Lower lobe of right lung (tissue), 2 donors: ENCODE results near the gene POLR2M. TPM values are rescaled to one million over a fixed set of nuclear protein-coding genes. Genes with fewer than 3 reads are reported as not detected.

ENCODE experiments used
- ATAC-seq, 2 donors: fragments of 200-7000 bp; cut with Tn5 transposase; one replicate each; pipeline ENCODE4 v1.9.1; 2020 to 2022; ENCODE audit warnings: mild to moderate bottlenecking in 2 of 2, moderate library complexity in 2 of 2
- DNase-seq: peaks from one replicate; pipeline ENCODE4 v3.0.0-alpha.2; 2020
- H3K27ac ChIP-seq: fragments of 200-600 bp; one replicate; pipeline ENCODE4 v1.8.0; 2022
- H3K27me3 ChIP-seq: fragments of 200-600 bp; one replicate; pipeline ENCODE4 v1.8.0; 2022; ENCODE audit warnings: low read depth
- H3K36me3 ChIP-seq: fragments of 200-600 bp; one replicate; pipeline ENCODE4 v1.8.0; 2022; ENCODE audit warnings: mild to moderate bottlenecking
- H3K4me1 ChIP-seq: fragments of 200-600 bp; one replicate; pipeline ENCODE4 v1.8.0; 2022
- H3K4me3 ChIP-seq: fragments of 200-600 bp; one replicate; pipeline ENCODE4 v1.8.0; 2022; ENCODE audit warnings: mild to moderate bottlenecking
- H3K9me3 ChIP-seq: fragments of 200-600 bp; one replicate; pipeline ENCODE4 v1.8.0; 2022
- CTCF ChIP-seq: fragments of 200-600 bp; IDR thresholded peaks from one replicate; pipeline ENCODE4 v1.8.0; 2022; ENCODE audit warnings: antibody characterized with exemption, mild to moderate bottlenecking
- intact Hi-C: fragments of 100-400 bp; cut with DNase I; formaldehyde crosslinking; loops from one replicate; pipeline ENCODE4 v1.11.0; 2022
- total RNA-seq: library from RNA; stranded (reverse); fragmentation: NEBNext Ultra II Directional; extraction: Animal tissue kit (Norgen Biotek cat#: 25700); gene quantifications from one replicate; pipeline ENCODE4 v1.2.1, GENCODE V29; 2021
- donor health status: DM: no; HTN: yes; CAD: no; lungs with severe emphysema.

POLR2M gene
- total RNA-seq, 1 donor from 2014 or later: 58.3 TPM

- ATAC-seq (peak; percentile 42 to 73), DNase-seq (no peak)
- H3K9me3 ChIP-seq: no peaks in the 10 kb centered on the region
- no peak overlapping the region for H3K4me3 ChIP-seq
- no peaks in the 10 kb centered on the region for H3K4me1 ChIP-seq
- H3K27me3 ChIP-seq: no peaks in the 10 kb centered on the region
- TF ChIP-seq CTCF: no peak
- no peak overlapping the region for H3K27ac ChIP-seq
- no peaks in the 10 kb centered on the region for H3K36me3 ChIP-seq
- intact Hi-C loops: no loop called here
Observed at GRCh38 chr15:57675481-57676181, 30.9 kb upstream of the POLR2M start.

DNA sequence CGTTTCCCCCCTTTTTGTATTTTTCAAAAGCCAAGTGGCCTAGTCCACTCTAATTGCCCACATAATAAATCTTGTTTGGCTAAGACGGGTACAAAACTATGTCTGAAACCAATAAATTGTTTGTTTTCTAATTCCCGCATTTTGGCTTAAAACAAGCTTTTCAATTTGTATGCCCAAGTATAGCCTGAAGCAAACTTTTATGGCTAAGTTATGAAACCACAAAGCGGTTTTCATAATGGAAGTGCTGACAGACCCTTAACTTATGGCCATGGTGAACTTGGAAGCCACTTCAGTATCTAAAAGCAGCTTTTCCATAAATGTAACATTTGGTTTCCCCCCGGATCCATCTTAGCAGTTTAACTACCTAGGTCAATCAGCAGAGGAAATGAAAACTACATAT lies 29.9 kb upstream of the POLR2M start:
- Histone ChIP-seq H3K9me3 (no peaks in the 10 kb centered on the region), H3K27me3 (no peaks in the 10 kb centered on the region), H3K4me3 (no peak overlapping the region), H3K4me1 (no peaks in the 10 kb centered on the region), H3K27ac (no peak overlapping the region), H3K36me3 (no peaks in the 10 kb centered on the region)
- ATAC-seq (no peak), DNase-seq (no peak)
- intact Hi-C loops: no loop called here
- no peak for TF ChIP-seq CTCF

DNA sequence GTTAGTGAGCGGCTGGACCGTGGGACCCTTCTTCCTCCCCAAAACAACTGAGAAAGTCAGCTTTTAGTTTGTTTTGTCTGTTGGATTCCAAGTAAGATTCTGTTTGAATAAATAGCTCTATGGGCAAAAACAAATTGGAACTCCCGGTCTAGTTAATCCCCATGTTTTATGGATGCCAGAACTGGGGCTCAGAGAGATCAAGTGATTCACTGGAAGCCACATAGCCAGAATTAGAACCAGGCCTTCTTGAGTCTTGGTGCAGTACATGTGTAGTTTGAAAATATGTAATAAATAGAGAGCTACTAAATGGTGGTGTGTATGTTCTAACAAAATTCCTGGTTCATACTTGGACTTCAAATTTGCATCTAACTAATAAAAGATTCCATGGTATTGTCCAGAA lies 29.3 kb upstream of the POLR2M start:
- intact Hi-C loops: no loop called here

GRCh38 chr15:57680021-57680420 lies 26.5 kb upstream of the POLR2M start:
- Histone ChIP-seq H3K36me3 (no peaks in the 10 kb centered on the region), H3K9me3 (no peaks in the 10 kb centered on the region), H3K27me3 (no peaks in the 10 kb centered on the region), H3K4me3 (no peak overlapping the region), H3K4me1 (no peaks in the 10 kb centered on the region), H3K27ac (no peak overlapping the region)
- ATAC-seq (no peak), DNase-seq (no peak)
- intact Hi-C loops: no loop called here
- no peak for TF ChIP-seq CTCF

More for the DNA sequence above, 29.3 kb upstream of the POLR2M start:
- TF ChIP-seq CTCF: no peak
- Histone ChIP-seq H3K4me3 (no peak overlapping the region), H3K27ac (no peak overlapping the region), H3K27me3 (no peaks in the 10 kb centered on the region), H3K36me3 (no peaks in the 10 kb centered on the region), H3K9me3 (no peaks in the 10 kb centered on the region), H3K4me1 (no peaks in the 10 kb centered on the region)
- no peak for DNase-seq
- no peak for ATAC-seq

- intact Hi-C loops: no loop called here
- no peak for TF ChIP-seq CTCF
- Histone ChIP-seq H3K4me3 (no peak overlapping the region), H3K27ac (no peak overlapping the region), H3K9me3 (no peaks in the 10 kb centered on the region), H3K4me1 (no peaks in the 10 kb centered on the region), H3K36me3 (no peaks in the 10 kb centered on the region), H3K27me3 (no peaks in the 10 kb centered on the region)
- no peak for DNase-seq
- ATAC-seq: no peak
Observed at GRCh38 chr15:57681011-57681410, 25.5 kb upstream of the POLR2M start.
